IPS DF 4.7 (cell line): ENCODE results near the gene MRFAP1.
"Not testable (repeated sequence)": the region's sequence is repeated elsewhere in the genome, so short reads cannot be mapped to it uniquely, and the experiment has no call there.

Experiments used
- DNase-seq: peaks from one replicate; pipeline ENCODE4 v3.0.0-alpha.2; 2013; ENCODE audit warnings: low spot score; ENCODE audit errors: extremely low read depth

Gene MRFAP1

GRCh38 chr4:6610856-6611430 lies 29.5 kb upstream of the MRFAP1 start:
- DNase-seq = no peak

- DNase-seq = no peak
Observed at GRCh38 chr4:6612961-6613675, 27.4 kb upstream of the MRFAP1 start.

- no peak for DNase-seq
Observed at GRCh38 chr4:6613676-6614651, 26.5 kb upstream of the MRFAP1 start.

- no peak for DNase-seq
Observed at GRCh38 chr4:6614701-6615230, 25.7 kb upstream of the MRFAP1 start.

GRCh38 chr4:6616087-6616995 lies 24.1 kb upstream of the MRFAP1 start:
- DNase-seq = no peak

- no peak for DNase-seq
Observed at GRCh38 chr4:6617246-6617645, 23.2 kb upstream of the MRFAP1 start.

- DNase-seq = no peak
Observed at GRCh38 chr4:6618386-6619115, 21.9 kb upstream of the MRFAP1 start.

- DNase-seq = no peak
Observed at GRCh38 chr4:6619116-6619465, 21.4 kb upstream of the MRFAP1 start.

- DNase-seq = no peak
Observed at GRCh38 chr4:6619466-6620255, 20.8 kb upstream of the MRFAP1 start.

- no peak for DNase-seq
Observed at GRCh38 chr4:6620296-6620695, 20.2 kb upstream of the MRFAP1 start.

GRCh38 chr4:6620891-6621555 lies 19.5 kb upstream of the MRFAP1 start:
- DNase-seq = no peak

GRCh38 chr4:6621556-6621927 lies 18.9 kb upstream of the MRFAP1 start:
- no peak for DNase-seq

GRCh38 chr4:6622744-6623143 lies 17.7 kb upstream of the MRFAP1 start:
- DNase-seq = no peak

GRCh38 chr4:6625256-6625655 lies 15.2 kb upstream of the MRFAP1 start:
- DNase-seq = no peak

- DNase-seq = no peak
Observed at GRCh38 chr4:6626066-6626465, 14.4 kb upstream of the MRFAP1 start.

- no peak for DNase-seq
Observed at GRCh38 chr4:6627832-6628231, 12.7 kb upstream of the MRFAP1 start.

- DNase-seq = not testable (repeated sequence)
Observed at GRCh38 chr4:6628484-6628883, 12.0 kb upstream of the MRFAP1 start.

GRCh38 chr4:6632125-6632524 lies 8.4 kb upstream of the MRFAP1 start:
- DNase-seq = no peak
